HEK293T (cell line): ENCODE data around the gene NDUFAF7.

Experiments used
- BHLHE40 ChIP-seq: fragments of 450-650 bp; IDR thresholded peaks from 2 replicates; pipeline ENCODE4 v1.6.1; 2016; ENCODE audit warnings: mild to moderate bottlenecking, moderate library complexity, borderline replicate concordance
- ELF4 ChIP-seq: fragments of 450-650 bp; IDR thresholded peaks from 2 replicates; pipeline ENCODE4 v1.6.1; 2017; ENCODE audit warnings: antibody characterized with exemption
- FOXK2 ChIP-seq: fragments of 450-650 bp; IDR thresholded peaks from 2 replicates; pipeline ENCODE4 v1.6.1; 2016; ENCODE audit warnings: mild to moderate bottlenecking
- FOXM1 ChIP-seq: fragments of 450-650 bp; IDR thresholded peaks from 2 replicates; pipeline ENCODE4 v1.6.1; 2017; ENCODE audit warnings: mild to moderate bottlenecking, borderline replicate concordance
- SP1 ChIP-seq: fragments of 450-650 bp; IDR thresholded peaks from 2 replicates; pipeline ENCODE4 v1.6.1; 2017
- SUZ12 ChIP-seq: fragments of 450-650 bp; IDR thresholded peaks from 2 replicates; pipeline ENCODE4 v1.6.1; 2016; ENCODE audit warnings: mild to moderate bottlenecking
- TARDBP ChIP-seq: fragments of 450-650 bp; IDR thresholded peaks from 2 replicates; pipeline ENCODE4 v1.6.1; 2016

- no peak for TF ChIP-seq FOXM1
- TF ChIP-seq SP1 = no peak
- no peak for TF ChIP-seq FOXK2
- TF ChIP-seq BHLHE40 = no peak
- no peak for TF ChIP-seq TARDBP
- no peak for TF ChIP-seq SUZ12
- no peak for TF ChIP-seq ELF4
Observed at GRCh38 chr2:37282746-37283145, 51.3 kb downstream of the NDUFAF7 start.
